Measurements from ENCODE around the gene PASK.
A peak's percentile ranks its signal among the peaks of the same experiment; 100 is the strongest.
"Not testable (repeated sequence)": the region's sequence is repeated elsewhere in the genome, so short reads cannot be mapped to it uniquely, and the experiment has no call there.

The PASK gene

GRCh38 chr2:241122376-241123002 lies 26.8 kb downstream of the PASK start:
- no peak for DNase-seq

- DNase-seq = no peak
Observed at GRCh38 chr2:241121008-241121407, 28.3 kb downstream of the PASK start.

GRCh38 chr2:241120440-241120839 lies 28.8 kb downstream of the PASK start:
- DNase-seq = no peak

GRCh38 chr2:241118737-241119505 lies 30.4 kb downstream of the PASK start:
- DNase-seq = no peak

GRCh38 chr2:241116606-241117560 lies 32.4 kb downstream of the PASK start:
- no peak for DNase-seq

- no peak for DNase-seq
Observed at GRCh38 chr2:241115361-241115760, 33.9 kb downstream of the PASK start.

GRCh38 chr2:241114836-241115235 lies 34.4 kb downstream of the PASK start:
- DNase-seq = no peak

GRCh38 chr2:241112592-241112991 lies 36.7 kb downstream of the PASK start:
- peak; percentile 39 for DNase-seq

- DNase-seq = no peak
Observed at GRCh38 chr2:241112046-241112445, 37.2 kb downstream of the PASK start.

GRCh38 chr2:241111440-241111805 lies 37.8 kb downstream of the PASK start:
- peak; percentile 33 for DNase-seq

GRCh38 chr2:241110607-241111439 lies 38.4 kb downstream of the PASK start:
- DNase-seq = no peak

- DNase-seq = no peak
Observed at GRCh38 chr2:241110089-241110606, 39.1 kb downstream of the PASK start.

- no peak for DNase-seq
Observed at GRCh38 chr2:241109210-241110088, 39.8 kb downstream of the PASK start.

- no peak for DNase-seq
Observed at GRCh38 chr2:241108271-241109209, 40.7 kb downstream of the PASK start.

GRCh38 chr2:241107031-241107783 lies 42.1 kb downstream of the PASK start:
- no peak for DNase-seq

- DNase-seq = no peak
Observed at GRCh38 chr2:241105641-241106040, 43.6 kb downstream of the PASK start.

GRCh38 chr2:241104611-241105010 lies 44.7 kb downstream of the PASK start:
- not testable (repeated sequence) for DNase-seq

GRCh38 chr2:241103176-241103595 lies 46.1 kb downstream of the PASK start:
- no peak for DNase-seq

- peak; percentile 89 for DNase-seq
Observed at GRCh38 chr2:241102239-241102803, 47.0 kb downstream of the PASK start, which contains the start of gene MTERF4. MTERF4 (minus strand) TSS chr2:241102287; CDS start chr2:241102273, 14 bp downstream.

Measured in stimulated activated CD4-positive, alpha-beta T cell treated with anti-CD3 and anti-CD28 coated beads, Interleukin-4, amount 100 ng/mL, for 1 hour (primary cell).